HG02973 (cell line): ENCODE data around the gene ISG20L2.
"Not testable (repeated sequence)": the region's sequence is repeated elsewhere in the genome, so short reads cannot be mapped to it uniquely, and the experiment has no call there.

Experiments
- ATAC-seq: cut with Tn5 transposase; IDR thresholded peaks from one replicate; pipeline ENCODE4 v1.9.1; 2021; ENCODE audit warnings: moderate library complexity; ENCODE audit not compliant: unreplicated experiment

Gene ISG20L2, protein sequence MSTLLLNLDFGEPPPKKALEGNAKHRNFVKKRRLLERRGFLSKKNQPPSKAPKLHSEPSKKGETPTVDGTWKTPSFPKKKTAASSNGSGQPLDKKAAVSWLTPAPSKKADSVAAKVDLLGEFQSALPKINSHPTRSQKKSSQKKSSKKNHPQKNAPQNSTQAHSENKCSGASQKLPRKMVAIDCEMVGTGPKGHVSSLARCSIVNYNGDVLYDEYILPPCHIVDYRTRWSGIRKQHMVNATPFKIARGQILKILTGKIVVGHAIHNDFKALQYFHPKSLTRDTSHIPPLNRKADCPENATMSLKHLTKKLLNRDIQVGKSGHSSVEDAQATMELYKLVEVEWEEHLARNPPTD

DNA sequence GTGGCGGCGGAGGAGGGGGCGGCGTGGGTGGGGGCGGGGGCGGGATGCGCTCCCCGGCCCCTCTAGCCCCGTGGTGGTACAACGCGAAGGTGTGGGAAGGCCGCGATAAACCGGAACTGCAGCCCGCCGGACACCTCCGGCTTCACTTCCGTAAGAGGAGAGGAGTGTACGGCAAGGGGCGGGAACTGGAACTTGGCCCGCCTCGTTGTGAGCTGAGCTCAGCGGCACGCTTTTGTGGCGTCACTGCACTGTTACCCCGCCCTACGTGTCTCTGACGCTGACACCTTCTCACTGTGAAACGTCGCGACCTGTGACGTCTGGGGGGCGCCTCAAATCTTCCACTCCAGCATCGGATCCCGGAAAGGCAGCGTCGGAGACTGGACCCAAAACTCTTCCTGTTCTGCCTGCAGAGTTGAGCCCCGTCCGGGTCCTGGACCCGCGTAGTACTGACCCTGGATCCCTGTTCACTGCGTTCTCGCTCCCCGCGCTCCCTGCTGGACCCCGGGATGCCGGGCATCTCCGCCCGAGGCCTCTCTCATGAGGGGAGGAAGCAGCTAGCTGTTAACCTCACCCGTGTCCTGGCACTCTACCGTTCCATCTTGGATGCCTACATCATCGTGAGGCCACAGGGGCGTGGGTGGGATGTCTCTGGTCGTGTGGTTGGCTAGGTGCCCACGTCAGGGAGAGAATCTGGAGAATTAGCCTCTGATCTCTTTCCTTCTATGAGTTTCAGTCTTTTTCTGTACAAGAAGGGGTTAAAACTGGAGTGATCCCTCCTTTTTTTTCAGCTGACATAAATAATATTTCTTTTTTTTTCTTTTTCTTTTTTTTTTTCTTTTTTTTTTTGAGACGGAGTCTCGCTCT, at the start of gene ISG20L2:
Gene ISG20L2, minus strand, starts transcription at position 168 of the 864 bp plus-strand sequence. CDS start 1,114 bp downstream, outside the sequence.
- peak; percentile 82 for ATAC-seq

DNA sequence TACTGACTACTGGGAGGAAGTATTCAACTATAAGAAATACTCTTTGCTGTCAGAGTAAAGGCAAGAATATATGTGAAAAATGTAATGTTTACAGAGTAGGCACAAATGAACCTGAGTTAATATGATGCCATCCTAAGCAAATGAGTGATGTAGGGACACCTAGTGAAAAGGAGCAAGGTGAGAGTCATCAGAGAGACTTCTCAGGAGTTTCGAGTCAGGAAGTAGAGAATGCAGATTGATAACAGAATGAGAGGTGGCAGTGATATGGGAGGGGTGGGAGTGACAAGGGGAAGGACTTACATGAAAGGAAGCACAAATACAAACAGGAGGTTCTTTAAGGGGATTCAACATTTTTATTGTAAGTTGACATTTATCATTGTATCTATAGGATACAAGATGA, 49.0 kb upstream of the ISG20L2 start:
- no peak for ATAC-seq

DNA sequence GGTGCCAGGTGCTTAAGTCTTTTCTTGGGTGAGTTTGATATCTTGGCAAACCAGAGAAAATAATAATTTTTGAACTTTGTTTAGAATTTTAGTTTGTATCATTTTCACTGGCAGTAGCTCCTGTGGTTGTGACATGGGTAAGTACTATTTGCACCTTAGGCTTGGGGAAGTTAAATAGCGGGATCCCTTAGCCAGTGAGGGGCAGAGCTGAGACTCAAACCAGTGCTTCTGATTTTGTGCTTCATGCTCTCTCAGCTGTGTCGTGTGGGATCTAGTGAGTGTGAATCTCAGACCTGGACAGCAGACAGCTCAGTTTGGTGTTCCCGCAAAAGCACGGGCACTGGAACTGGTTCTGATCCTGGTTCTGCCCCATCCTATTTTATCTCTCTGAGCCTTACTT, 48.4 kb upstream of the ISG20L2 start:
- no peak for ATAC-seq

DNA sequence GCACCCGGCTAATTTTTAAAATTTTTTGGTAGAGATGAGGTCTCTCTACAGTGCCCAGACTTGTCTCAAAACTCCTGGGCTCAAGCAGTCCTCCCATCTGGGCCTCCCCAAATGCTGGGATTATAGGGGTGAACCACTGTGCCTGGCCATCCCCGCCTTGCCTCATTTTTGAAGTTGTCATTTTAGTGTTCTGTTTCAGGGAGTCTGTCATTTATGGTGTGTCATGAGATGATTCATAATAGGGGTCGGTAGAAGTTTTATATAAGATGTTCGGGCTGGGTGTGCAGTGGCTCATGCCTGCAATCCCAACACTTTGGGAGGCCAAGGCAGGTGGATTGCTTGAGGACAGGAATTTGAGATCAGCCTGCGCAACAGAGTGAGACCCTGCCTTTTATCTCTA, 47.2 kb upstream of the ISG20L2 start:
- ATAC-seq = no peak

DNA sequence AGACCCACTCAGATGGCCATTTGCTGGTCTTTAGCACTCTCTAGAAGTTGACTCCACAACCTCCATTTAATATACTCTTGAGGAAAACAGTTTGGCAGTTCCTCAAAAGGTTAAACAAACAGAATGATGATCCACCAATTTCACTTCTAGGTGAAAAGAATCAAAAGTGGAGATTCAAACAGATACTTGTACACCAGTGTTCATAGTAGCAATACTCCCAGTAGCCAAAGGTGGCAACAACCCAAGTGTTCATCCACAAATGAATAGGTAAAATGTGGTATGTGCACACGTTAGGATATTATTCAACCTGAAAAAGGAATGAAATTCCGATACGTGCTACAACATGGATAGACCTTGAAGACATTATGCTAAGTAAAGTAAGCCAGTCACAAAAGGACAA, 45.0 kb upstream of the ISG20L2 start:
- no peak for ATAC-seq

DNA sequence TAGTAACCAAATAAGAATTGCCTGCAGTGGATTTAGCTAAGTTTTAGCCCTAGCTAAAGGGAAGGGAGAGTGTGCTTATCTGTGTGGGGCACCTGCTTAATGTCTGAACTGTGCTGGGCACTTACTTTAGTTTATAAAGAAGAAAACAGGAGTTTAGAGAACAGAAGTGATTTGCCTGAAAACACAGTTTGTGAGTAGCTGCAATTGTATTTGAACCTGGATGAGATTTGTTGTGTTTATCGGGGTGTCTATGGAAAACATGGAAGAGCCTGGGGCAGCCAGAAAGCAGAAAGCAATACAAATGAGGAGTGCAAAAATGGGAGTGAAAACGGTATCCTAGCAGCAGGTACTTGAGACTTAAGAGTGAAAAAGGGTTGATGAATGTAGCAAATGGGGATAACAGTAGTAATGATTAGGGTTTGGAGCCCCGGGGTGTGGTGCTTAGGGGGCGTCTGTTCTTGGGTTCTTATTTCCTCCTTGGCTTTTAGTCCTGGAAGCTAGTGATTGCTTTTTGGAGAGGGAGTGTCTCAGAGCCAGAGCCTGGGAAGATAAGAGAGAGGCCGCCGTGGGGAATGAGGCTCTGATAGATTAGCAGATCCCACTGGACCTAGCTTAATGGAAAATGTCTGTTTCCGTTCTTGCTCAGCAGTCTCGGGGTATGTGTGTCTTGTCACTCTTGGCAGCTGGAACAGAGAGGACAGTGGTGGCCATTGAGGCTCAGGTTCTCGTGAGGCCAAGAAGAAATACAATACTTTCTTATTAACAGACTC, 44.3 kb upstream of the ISG20L2 start:
- ATAC-seq = no peak

DNA sequence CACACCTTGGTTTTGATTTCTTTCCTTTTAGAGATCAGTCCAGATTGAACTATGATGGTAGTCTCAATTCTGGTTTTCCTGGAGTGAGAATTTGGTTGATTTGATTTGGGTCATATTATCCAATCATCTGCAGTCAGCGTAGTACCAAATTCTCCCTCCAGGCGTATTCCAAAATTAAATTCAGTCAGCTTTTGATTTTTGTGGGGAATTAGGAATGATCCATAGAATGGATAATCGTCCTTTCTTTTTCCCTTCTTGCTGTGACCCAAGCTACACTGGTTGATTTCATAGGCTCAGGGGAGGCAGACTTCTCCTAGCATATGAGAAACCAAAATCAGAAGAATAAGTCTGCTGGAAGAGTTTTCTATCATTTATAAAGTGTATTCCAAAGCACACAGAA, 43.7 kb upstream of the ISG20L2 start:
- no peak for ATAC-seq

DNA sequence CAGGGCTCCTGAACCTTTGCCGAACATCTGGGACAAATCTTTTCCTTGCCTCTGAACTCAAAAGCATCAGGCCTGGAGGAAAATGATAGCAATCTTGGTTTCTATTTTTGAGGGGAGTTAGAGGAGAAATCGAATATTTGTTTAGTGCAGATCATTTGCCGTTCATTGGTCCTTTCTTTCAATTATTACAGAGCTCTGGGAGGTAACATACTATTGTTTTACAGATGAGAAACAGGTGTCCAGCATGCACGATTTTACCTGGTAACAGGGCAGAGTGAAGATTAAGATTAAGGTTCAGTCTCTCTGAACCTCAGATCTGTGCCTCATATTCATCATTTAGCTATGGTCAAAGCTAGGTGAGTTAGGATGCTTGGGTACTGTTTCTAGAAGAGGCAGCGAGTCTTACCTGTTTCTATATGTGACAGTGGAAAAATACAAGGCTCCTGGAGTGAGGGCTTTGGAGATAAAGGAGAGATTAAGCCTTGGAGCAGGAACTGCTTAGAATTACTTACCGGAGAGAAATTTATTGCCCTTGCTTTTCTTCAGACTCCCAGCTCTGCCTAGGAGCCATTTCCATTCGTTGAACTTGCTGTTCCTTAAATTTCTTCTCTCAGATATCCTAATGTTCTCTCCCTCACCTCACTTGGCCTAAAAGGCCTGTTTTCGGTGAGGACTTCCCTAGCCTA, 40.2 kb upstream of the ISG20L2 start:
- no peak for ATAC-seq

DNA sequence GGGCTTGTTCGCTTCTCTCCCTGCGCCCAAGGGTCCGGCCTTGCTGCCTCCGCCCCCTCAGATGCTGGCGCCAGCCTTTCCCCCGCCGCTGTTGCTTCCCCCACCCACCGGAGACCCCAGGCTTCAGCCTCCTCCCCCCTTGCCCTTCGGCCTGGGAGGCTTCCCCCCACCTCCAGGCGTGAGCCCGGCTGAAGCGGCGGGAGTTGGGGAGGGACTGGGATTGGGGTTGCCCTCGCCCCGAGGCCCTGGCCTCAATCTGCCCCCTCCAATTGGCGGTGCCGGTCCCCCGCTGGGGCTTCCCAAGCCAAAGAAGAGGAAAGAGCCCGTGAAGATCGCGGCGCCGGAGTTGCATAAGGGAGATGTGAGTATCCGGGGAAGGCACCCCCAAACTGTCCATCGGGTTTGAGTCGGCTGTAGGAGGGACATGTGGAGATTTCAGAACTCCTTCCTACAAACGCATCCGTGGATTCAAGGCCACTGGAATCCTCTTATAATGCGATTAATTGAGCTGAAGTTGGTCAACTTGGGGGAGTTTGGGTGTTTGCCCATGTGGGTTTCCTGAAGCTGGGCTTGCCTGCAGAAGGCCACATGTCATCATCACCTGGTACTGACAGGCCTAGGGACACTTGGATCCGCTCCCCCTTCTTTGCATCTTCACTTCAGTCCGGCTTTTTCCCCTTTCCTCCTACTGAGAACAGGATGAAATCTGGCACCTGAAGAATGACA, 39.5 kb upstream of the ISG20L2 start:
- no peak for ATAC-seq

DNA sequence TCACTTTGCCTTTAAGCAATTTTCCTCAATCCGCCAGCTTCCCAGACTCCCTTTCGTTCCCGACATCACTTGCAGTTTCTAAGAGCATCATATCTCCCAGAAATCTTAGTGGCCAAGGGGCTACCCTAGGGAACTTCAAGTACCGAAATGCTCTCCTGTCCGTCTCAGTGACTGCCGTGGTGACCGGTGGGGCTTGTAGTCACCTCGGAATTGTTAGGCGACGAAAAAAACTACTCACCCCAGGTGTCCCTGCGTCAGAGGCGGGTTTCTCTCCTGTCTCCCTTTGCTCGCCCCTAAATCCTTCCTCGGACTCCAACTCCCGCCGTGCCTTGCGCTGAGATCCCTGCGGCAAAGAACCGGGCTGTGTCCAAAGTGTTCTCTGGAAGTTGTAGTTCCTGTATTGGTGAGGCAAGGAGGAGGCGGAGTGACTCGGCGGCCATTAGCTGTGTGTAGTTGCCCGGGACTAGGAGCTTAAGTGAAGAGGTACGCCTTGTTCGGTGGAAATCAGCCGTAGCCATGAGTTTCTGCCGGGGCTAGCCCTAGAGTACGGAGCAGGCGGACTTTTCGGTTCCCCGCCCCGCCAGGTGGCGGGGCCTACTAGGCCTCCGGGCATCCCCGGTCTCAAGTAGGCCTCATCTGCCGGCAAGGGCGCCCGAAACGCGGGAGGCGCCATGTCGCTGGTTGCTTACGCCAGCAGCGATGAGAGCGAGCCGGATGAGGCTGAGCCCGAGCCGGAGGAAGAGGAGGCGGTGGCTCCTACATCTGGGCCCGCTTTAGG, 38.7 kb upstream of the ISG20L2 start, which contains the start of gene PRCC:
Gene PRCC, plus strand, starts transcription at position 435 of the 778 bp plus-strand sequence. Its CDS starts 237 bp downstream, at position 672.
- ATAC-seq = peak; percentile 89

DNA sequence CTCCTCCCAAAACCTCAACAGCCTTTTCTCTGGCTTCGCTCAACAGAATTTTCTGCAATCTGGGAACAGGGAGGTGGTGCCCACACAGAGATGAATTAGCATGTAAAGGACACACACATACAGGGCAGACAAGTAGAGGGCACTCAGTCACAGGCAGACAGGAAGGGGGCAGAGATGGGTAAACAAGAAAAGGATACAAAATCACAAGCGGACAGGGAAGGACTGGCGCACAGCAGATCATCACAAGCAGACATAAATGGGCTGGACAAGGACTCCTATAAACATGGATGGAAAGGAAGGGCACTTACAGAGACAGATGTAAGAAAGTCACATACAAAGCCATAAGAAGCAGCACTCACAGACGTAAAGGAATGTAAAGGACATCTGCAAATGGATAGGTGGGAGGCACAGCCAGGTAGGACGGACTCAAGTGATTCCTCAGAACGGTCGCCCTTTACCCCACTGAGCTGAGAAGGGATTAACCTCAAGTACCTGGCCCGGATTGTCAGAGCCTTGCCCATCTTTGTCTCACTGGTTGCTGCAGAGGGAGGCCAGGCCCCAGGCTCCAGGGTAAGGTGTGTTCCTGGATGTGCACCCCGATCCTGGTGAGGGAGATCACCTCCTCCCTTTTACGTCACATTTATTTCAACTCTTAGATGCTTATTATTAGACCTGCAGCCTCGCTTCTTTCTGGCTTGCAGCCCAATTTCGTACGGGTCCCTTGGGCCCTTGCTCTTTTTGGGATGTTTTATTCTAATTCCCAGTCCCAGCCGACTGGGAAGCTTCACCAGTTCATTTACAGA, 37.9 kb upstream of the ISG20L2 start:
- ATAC-seq = peak; percentile 9

DNA sequence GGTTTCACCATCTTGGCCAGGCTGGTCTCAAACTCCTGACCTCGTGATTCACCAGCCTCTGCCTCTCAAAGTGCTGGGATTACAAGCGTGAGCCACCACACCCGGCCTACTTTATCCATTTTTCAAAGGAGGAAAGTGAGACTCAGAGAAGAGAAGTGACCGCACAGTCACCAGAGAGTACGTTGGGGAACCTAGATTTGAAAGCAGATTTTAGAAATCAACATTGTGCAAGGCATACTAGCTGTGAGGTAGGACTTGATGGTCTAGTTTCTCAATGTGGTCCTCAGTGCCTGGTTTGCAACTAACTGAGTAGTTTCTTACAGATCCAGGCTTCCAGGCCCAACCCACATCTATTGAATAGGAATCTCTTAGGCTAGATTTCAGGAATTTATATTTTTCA, 37.1 kb upstream of the ISG20L2 start:
- no peak for ATAC-seq

DNA sequence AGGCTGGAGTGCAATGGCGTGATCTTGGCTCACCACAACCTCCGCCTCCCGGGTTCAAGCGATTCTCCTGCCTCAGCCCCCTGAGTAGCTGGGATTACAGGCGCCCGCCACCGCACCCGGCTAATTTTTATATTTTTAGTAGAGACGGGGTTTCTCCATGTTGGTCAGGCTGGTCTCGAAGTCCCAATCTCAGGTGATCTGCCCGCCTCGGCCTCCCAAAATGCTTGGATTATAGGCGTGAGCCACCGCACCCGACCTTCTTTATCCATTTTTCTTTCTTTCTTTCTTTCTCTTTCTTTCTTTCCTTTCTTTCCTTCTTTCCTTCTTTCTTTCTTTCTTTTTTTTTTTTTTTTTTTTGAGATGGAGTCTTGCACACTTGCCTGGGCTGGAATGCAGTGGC, 36.6 kb upstream of the ISG20L2 start:
- ATAC-seq = not testable (repeated sequence)

DNA sequence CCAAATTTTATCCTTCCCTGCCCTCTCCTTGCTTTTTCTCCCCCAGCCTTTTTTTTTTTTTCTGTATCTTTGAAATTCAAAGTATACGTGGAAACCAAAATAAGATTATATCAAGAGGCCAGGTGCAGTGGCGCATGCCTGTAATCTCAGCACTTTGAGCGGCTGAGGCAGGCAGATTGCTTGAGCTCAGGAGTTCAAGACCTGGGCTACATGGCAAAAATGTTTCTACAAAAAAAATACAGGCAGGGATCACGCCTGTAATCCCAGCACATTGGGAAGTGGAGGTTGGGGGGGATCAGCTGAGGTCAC, 32.2 kb upstream of the ISG20L2 start:
- no peak for ATAC-seq

DNA sequence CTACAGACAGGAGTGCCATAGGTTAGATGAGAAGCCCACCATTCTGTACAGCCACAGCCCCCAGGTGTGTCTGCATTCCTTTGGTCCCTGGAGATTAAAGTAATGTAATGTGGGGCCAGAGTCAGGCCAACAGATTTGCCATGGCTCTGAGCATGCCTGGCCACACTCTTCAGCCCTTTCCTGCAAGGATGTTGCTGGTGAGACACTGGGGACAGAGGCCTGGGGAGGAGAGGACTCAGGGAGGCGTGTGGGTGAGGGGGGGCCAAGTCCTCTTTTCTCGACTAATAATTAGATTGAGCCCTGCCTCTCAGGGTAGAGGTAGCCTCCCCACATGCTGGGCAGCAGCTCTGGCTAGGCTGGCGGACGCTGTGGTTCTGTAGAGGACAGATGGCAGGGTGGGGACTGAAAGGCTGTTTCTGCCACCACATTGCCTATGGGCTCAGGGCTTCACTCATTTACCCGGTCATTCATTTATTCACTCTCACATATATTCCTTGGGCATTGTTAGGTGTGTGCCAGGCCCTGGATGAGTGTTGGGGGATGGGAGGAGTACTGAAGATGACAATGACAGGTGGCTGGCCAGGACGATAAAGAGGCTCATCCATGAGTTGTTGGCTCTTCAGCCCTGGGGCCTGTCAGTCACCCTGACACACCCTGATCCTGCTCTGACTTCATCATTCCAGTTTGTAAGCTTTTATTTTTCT, 31.7 kb upstream of the ISG20L2 start:
- no peak for ATAC-seq

DNA sequence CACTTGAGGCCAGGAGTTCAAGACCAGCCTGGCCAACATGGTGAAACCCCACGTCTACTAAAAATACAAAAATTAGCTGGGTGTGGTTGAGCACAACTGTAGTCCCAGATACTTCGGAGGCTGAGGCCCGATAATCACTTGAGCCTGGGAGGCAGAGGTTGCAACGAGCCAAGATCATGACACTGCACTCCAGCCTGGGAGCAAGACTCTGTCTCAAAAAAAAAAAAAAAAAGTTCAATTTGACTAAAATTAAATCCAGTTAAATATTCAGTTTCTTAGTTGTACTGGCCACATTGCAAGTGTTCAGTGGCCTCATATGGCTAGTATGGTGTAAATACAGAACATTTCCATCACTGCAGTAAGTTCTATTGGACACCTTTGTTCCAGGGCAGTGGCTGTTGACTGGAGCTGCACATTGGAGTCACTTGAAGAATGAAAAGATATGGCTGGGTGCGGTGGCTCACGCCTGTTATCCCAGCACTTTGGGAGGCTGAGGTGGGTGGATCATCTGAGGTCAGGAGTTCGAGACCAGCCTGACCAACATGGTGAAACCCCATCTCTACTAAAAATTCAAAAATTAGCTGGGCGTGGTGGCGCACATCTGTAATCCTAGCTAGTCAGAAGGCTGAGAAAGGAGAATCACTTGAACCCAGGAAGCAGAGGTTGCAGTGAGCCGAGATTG, 29.1 kb upstream of the ISG20L2 start:
- ATAC-seq = not testable (repeated sequence)

DNA sequence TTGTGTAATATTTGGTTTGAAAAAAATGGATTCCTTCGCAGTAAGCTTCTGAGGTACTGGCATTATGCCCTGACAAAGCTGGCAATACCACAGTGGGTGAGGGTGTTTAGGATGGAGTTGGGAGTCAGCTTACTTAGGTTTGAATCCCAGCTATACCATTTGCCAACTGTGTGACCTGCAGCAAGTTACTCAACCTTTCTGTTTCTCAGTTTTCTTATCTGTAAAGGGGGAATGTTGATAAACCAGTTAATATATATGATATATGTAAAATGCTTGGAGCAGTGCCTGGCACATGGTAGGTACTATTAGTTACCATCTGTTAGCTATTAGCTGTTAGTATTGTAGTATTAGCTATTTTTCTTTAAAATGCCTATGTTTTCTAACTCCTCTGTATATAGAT, 27.8 kb upstream of the ISG20L2 start:
- ATAC-seq = no peak
